Renal cortical epithelial cell (primary cell): ENCODE data around the gene MAGI3. TPM values are rescaled to one million over a fixed set of nuclear protein-coding genes. Genes with fewer than 3 reads are reported as not detected.
"Not testable (repeated sequence)": the region's sequence is repeated elsewhere in the genome, so short reads cannot be mapped to it uniquely, and the experiment has no call there.

Source experiments
- DNase-seq: peaks from one replicate; pipeline ENCODE4 v3.0.0-alpha.2; 2011; ENCODE audit warnings: low read depth
- total RNA-seq: library from RNA; depleted of rRNA; stranded (reverse); fragments of >200 nt; gene quantifications from 2 replicates; pipeline ENCODE4 v1.2.3, GENCODE V29; 2014

The MAGI3 gene
- total RNA-seq, 1 donor from 2014 or later = 13.4 TPM

DNA sequence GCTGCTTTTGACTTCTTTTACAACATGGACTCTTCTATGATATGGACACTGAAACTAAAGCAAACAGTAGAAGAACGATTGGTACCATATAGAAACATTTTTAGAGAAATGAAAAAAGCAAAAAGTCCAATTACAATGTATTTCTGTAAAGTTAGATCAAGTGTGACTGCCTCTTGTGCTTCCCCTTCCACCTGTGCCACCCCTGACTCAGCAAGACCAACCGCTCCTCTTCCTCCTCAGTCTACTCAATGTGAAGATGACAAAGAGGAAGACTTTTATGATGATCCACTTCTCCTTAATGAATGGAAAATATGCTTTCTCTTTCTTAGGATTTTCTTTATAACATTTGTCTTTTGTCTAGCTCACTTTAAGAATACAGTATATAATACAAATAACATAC, 302.0 kb downstream of the MAGI3 start:
- DNase-seq = no peak

GRCh38 chr1:113692824-113693431, 302.6 kb downstream of the MAGI3 start:
- no peak for DNase-seq

GRCh38 chr1:113694910-113695309, 304.6 kb downstream of the MAGI3 start:
- DNase-seq = no peak

DNA sequence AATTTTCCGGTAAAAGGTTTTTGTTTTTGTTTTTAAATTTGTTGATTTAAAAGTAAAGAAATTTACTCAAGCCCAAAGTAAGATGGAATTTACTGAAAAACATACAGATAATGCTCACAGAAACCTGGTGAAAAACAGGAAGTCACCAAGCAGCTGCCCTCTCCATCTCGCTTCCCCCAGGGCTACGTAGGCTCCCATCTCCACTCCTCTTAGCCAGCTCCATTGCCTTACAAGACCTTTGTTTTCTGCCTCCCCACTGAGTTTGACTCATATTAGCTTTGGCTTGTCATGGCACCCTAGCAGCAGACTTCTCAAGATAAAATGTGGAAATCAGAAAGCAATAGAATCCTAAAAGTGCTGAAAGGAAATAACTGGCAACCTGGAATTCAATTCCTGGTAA, 311.1 kb downstream of the MAGI3 start:
- no peak for DNase-seq

- DNase-seq = no peak
These were observed 324.4 kb downstream of the MAGI3 start for GRCh38 chr1:113714606-113715269.

DNA sequence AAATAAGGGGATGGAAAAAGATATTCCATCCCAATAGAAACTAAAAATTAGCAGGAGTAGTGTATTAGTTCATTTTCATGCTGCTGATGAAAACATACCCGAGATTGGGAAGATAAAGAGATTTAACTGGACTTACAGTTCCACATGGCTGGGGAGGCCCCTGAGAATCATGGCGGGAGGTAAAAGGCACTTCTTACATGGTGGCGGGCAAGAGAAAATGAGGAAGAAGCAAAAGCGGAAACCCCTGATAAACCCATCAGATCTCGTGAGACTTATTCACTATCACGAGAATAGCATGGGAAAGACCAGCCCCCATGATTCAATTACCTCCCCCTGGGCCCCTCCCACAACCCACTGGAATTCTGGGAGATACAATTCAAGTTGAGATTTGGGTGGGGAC, 327.2 kb downstream of the MAGI3 start:
- not testable (repeated sequence) for DNase-seq

DNA sequence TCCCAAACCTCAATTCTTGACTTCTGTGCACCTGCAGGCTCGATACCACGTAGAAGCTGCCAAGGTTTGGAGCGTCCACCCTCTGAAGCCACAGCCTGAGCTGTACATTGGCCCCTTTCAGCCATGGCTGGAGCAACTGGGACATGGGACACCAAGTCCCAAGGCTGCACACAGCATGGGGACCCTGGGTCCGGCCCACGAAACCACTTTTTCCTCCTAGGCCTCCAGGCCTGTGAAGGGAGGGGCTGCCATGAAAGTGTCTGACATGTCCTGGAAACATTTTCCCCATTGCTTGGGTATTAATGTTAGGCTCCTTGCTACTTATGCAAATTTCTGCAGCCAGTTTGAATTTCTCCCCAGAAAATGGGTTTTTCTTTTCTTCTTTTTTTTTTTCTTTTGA, 328.3 kb downstream of the MAGI3 start:
- DNase-seq = not testable (repeated sequence)

DNA sequence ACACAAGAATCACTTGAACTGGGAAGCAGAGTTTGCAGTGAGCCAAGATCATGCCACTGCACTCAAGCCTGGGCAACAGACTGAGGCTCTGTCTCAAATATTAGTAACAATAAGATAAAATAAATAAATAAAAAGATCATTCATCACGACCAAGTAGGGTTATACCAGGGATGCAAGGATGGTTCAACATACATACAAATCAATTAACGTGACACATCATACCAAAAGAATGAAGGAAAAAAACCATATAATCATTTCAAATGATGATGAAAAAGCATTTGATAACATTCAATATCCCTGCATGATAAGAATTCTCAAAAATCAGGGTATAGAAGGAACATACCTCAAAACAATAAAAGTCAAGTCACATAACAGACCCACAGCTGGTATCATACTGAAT, 330.7 kb downstream of the MAGI3 start:
- no peak for DNase-seq

GRCh38 chr1:113732802-113733201, 342.5 kb downstream of the MAGI3 start:
- DNase-seq = no peak

- no peak for DNase-seq
These were observed 344.2 kb downstream of the MAGI3 start for GRCh38 chr1:113734357-113735055.
